Cerebellar cortex (tissue), 1 donor: ENCODE data around the gene PLPP1.

Source experiments
- DNase-seq: peaks from one replicate; pipeline ENCODE4 v3.0.0-alpha.2; 2015; ENCODE audit warnings: low spot score

PLPP1 gene

DNA sequence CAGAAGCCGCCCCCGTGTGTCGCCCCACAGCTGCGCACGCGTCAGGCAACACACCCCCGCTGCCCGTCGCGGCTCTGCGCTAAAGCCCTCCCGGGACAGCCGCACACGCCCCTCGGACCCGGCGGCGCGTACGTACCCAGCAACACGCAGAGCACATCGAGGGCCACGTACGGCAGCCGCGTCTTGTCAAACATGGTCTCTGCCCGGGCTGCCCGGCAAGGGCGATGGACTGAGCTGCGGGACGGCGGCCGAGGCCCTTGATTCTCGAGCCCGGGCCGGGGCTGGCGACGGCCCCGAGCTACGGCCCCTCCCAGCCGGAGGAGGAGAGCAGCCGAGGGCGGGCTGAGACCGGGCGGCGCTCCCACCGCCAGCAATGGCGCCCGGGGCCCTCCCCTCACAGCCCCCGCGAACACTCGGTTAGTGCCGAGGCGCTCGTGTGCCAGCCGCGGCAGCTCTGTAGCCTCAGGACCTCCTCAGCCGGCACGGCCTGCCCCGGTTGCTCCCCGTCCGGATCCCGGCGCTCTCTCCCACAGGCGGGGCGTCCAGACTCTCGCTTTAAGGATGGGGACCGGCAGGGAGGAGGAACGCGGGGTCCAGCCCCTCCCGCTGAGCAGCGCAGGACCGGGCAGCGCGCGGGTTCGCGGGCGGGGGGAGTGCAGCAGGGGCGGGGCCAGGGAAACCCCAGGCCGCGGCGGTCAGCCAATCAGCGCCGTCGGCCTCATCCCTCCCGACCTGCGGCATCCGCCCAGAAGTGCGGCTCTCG, at the start of gene PLPP1:
Gene PLPP1, minus strand, starts transcription at position 529 of the 763 bp plus-strand sequence. Its CDS starts 335 bp downstream, at position 194.
- peak; percentile 90 for DNase-seq

DNA sequence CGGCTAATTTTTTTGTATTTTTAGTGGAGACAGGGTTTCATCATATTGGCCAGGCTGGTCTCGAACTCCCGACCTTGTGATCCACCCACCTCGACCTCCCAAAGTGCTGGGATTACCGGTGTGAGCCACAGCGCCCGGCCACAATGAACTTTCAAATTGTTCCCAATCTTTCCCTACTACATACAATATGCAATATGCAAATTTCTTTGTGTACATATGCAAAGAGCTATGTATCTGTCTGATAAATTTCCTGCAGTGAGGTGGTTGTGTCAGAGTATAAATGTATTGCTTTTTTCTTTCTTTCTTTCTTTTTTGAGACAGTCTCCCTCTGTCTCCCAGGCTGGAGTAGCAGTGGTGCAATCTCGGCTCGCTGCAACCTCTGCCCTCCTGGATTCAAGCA, 48.8 kb upstream of the PLPP1 start:
- DNase-seq = no peak

DNA sequence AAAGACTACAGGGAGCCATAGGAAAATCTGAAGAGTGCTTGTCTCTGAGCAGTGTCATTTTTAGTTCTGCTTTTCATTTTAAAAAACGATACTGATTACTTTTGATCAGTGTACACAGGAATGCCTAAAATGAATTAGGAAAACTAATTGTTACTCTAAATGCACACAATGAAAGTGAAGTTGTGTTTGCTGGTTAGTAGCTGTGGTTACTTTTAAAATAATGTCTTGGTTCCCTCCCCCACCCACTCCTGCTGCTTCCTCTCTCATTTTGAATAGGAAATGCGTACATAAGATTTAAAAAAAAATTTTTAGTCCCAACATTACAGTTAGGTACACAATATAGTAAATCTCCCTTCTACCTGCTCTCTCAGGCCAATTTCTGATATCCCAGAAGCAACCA, 47.5 kb upstream of the PLPP1 start:
- no peak for DNase-seq

DNA sequence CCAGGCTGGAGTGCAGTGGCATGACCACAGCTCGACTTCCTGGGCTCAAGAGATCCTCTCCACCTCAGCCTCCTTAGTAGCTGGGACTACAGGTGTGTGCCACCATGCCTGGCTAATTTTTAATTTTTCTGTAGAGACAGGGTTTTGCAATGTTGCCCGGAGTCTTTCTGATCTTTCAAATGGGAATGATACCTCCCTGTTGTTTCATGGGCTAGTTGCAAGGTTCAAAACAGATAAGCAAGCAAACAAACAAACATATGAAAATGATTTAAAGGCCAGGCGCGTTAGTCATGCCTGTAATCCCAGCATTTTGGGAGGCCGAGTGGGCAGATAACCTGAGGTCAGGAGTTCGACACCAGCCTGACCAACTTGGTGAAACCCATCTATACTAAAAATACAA, 45.3 kb upstream of the PLPP1 start:
- DNase-seq = no peak

DNA sequence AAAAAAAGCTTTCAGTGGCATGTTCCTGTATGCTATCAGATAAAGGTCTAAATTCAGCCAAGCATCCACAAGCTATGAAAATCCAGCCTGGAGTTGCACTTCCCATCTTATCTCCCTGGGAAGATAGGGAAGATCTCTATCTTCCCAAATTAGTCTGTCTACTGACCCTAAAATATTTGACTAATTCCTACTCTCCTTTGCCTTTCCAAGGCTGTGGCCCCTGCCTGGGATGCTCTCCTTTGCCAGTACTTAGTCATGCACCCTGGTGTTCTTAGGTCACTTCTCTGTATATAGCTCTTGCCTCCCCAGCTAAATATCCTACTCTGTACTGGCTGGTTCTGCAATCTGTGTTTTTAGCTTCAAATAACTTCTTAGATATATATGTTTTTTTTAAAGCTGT, 44.0 kb upstream of the PLPP1 start:
- DNase-seq = no peak

DNA sequence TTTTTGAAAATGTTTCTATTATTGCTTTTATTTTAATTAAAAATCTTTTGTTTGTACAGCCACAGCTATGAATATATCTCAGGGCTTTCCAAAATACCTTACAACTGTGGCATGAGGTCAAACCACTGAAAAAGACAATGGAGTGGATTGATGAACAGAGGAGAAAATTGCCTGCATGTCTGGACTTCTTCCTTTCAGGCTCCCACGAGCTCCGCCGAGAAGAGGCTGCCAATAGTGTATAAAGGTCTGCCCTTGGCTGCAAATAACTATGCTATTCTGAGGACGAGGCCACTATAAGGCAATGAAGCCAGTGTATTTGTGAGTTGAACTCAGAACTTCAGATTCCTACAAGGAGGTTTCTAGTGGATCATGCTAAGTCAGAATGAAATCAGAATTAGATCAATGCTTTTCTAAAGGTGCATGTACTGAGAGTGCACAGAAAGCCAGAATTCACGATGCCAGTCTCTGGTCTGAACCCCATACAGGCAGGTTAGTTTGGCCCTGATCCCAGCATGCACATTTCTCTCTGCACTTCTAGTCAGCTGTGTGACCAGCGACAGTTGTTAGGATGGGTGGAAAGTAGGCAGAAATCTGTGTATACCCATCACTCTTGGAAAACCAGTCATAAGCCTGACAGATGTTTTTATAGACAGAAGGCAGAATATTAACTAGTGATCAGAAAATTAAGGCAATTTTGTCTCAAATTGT, 42.7 kb upstream of the PLPP1 start:
- DNase-seq = no peak

DNA sequence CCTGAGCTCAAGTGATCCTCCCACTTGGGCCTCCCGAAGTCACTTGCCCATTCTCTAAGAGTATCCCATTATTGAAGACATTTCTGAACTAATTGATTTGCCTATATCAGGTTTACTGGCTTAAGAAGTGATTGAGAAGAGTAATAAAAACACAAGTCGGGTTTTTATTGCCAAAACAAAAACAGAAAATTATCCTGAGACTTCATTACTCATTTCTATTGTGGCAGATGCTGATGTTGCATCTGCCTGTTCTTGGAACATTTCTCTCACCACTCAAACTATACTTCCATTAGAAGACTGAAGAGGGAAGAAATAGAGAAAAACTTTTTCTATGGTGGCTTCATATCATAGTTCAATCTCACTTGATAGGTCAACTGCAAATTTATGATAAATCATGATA, 41.9 kb upstream of the PLPP1 start:
- DNase-seq = no peak

DNA sequence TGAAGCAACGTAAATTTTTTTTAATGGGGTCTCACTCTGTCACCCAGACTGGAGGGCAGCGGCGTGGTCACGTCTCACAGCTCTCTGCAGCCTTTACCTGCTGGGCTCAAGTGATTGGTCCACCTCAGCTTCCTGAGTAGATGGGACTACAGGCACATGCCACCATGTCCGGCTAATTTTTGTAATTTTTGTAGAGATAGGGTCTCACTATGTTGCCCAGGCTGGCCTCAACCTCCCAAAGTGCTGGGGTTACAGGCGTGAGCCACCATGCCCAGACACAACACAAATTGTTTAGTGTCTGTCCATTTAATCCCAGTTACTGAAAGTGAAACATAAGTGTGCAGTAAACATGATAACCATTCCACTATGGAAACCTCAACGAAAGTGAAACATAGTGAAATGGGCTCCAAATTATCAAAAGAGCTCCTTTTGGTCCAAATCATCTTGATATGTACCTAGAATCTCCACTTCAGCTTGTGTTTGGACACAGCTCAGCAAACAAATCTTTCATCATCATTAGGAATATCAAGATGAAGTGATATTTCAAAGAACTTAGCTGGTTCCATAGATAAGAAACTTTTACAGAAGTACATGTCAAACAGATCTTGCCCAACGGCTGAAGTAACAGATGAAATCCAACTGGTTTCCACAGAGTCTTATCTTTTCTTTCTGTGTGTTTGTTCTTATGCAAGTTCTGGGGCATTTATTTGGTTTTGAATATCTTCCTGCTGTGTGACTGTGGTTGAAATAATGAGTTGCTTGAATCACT, 41.2 kb upstream of the PLPP1 start:
- DNase-seq = no peak

DNA sequence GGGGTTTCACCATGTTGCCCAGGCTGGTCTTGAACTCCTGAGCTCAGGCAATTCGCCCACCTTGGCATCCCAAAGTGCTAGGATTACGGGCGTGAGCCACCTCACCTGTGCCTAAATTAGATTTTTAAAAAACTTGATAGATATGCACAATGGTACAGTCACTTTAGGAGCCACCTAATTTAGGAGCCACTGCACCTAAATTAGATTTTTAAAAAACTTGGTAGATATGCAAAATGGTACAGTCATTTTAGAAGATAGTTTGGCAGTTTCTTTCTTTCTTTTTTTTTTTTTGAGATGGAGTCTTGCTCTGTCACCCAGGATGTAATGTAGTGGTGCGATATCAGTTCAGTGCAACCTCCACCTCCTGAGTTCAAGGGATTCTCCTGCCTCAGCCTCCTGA, 37.8 kb upstream of the PLPP1 start:
- DNase-seq = no peak

DNA sequence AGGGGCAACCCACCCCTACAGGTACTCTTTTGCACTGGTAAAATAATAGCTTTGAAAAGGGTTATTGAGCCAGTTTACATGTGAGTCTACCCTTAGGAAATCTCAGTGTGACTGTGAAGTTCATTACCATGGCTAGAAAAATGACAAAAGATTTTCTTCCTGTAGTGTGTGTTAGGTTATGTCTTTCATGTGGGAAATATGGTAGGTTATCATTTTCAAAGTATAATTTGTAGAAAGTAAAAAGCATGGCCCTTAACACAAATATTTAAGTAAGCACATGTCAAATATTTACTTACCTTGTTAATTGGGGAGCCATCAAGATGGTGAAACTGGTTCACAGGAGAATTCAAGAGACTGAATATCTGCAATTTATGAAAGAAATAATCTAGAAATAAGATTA, 37.3 kb upstream of the PLPP1 start:
- DNase-seq = no peak

DNA sequence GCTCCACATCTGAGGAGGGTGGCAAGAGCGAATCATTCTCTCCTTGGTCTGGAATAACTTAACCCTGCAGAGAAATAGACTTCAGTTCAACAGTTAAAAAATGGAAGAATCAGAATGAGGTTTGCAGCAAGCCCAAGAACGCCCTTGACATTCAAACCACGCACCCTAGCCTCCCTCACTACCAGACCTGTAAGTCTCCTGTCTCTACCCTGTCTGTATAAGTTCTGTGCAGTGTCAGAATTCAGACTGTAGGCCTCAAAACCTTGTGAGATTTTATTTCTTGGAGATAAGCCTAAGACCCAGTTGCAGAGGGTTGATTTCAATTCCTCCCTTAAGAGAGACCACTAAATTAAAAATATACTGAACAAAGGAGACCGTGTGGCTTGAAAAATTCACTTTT, 35.8 kb upstream of the PLPP1 start:
- no peak for DNase-seq

DNA sequence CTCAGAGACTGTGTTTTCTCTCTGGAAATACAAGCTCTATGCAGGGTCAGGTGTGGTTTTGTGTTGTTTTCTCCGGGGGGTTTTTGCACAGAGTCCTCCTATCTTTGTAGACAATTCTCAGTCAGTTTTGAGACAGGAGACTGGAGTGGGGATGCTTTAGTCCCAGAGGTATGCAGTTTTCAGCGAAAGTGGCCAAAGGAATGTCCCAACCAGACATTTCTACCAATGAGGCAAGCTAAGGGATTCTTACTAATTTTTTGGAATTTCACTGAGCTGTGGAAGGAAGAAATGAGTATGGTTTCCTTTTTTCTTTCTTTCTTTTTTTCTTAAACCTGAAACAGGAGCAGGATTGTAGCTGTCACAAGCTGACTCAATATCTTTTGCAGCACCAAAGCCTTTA, 35.3 kb upstream of the PLPP1 start:
- no peak for DNase-seq

DNA sequence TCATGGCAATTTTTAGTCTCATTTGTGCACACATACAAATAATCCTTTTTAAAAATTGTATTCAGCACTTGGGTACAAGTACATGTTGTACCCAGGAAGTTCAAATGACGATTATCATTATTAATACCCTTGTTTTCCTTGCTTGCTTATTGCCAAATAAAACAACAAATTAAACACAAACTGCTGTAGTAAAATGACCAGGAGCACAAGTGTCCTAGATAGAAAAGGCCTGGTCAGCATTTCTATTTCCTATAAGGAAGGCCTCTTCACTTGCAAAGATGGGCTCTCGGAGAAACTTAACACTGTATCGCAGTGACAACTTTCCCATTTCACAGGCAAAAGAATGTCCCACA, 34.7 kb upstream of the PLPP1 start:
- DNase-seq = no peak

DNA sequence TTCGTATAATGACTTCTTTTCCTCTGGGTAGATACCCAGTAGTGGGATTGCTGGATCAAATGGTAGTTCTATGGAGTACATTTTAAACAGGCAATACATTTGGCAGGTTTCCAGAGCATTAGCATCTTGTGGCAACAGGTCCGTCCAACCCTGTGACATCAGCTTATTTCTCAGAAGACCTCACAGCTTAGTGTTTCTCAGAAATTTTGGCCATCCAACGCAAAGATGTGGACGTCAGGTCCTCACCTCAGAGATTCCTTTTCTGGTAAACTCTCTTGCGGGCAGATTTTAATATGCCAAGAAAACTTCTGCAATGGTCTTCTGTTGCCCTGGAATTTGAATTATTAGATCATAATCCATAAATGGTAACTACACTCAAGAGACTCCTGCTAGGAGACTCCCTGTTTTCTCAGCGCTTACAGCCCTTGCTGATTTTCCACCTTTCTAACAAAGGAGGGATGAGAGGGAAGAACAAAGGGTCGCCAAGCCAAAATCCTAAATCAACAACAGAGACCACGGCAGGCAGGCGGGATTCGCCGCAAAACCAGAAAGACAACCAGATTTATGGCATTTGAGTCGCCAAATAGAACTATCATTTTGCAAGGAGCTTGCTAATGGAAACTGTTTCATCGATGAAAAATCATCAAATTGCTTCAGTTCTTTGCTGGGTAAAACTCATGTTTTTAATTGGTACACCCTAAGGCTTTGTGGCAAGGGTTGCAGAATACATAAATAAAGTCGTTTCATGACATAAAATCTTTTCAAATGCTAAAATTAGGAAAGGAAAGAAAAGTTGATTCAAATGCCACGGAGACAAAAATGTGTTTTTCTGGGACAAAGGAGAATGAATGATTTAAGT, 34.1 kb upstream of the PLPP1 start:
- no peak for DNase-seq

DNA sequence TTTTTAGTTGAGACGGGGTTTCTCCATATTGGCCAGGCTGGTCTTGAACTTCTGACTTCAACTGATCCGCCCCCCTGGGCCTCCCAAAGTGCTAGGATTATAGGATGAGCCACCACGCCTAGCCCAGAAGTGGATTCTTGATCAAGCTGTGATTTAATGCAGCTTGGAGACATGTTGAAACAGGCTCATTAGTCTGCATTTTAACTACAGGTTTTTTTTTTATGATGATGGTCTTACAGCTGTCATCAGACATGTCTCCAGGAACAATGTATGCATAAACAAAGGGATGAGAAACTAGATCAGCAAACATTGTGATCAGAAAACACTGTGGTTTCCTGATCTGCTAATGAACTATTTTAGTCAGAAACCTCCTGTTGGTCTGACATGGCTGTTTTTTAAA, 30.0 kb upstream of the PLPP1 start:
- no peak for DNase-seq

DNA sequence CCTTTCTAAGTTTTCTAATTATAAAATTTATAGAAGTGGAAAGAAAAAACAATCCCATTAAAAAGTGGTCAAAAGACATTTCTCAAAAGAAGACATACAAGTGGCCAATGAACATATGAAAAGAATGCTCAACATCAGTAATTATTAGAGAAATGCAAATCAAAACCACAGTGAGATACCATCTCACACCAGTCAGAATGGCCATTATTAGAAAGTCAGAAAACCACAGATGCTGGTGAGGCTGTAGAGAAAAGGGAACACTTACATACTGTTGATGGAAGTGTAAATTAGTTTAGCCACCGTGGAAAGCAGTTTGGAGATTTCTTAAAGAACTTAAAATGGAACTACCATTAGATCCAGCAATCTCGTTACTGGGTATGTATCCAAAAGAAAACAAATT, 23.7 kb upstream of the PLPP1 start:
- DNase-seq = no peak

DNA sequence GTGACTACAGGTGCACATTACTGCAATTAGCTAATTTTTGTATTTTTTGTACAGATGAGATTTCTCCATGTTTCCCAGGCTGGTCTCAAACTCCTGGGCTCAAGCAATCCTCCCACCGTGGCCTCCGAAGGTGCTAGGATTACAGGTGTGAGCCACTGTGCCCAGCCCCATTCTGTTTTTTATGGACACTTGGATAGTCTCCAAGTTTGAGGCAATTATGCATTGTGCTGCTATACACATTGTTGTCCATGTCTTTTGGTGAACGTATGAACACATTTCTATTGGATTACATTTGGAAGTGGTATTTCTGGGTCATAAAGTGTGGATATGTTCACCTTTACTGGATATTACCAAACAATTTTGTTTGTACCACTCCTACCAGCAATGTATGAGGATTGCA, 22.4 kb upstream of the PLPP1 start:
- DNase-seq = no peak

DNA sequence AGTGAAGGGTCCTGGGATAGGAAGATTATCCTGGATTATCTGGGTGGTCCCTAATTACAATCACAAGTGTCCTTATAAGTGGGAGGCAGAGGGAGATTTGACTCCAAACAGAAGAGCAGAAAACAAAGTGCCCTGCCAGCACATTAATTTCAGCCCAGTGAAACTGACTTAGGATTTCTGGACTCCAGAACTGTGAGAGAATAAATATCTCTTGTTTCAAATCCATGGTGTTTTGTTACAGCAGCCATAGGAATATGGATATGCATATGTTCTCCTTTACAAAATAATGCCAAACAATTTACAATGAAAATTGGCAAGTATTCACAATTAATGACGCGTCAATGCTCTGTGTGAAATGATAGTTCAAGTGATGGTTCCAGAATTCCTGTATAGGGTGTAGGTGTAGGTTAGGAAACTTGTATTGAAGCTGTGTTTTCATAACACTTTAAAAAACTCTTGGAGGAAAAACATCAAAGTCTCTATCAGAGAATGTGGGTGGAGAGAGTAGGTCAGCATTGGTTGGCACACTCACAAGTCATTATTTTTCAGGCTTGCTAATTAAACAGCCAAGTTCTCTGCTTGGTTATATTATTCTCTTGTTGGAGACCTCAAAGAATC, 19.9 kb upstream of the PLPP1 start:
- DNase-seq = peak; percentile 35

DNA sequence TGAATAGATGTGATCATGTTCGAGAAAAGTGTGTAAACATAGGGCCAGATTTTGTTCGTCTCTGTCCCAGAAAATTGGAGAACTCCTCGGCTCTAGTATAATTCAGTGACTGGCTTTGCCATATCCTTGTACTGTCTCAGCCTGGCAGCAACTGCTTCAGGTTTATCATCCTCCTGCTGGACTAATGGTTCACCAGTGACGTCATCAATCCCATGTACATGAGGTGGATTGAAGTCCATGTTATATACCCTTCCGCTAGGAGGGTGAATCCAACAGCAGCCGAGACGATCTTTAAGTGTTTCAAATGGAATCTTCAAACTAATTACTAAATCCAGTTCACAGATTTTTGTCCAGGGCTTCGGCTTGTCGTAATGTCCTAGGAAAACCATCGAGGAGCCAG, 17.1 kb upstream of the PLPP1 start:
- DNase-seq = no peak

DNA sequence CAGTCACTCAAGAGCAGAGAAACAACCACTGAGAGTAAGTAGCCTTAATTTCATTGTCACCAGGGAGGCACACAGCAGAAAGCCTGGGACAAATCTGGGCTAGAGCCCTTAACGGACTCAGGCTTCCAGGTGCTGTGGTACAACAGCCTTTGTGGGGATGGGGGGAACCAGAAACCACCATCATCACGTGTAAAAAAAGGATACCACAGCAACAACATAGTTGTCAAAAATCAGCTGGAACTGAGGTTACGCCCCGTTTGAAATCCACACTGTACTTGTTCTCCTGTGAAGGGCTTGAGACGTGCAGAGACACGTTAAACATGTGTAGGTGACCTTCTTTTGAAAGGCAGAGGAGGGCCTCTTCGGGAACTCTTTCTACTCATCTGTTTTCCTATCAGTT, 16.6 kb upstream of the PLPP1 start:
- DNase-seq = no peak

DNA sequence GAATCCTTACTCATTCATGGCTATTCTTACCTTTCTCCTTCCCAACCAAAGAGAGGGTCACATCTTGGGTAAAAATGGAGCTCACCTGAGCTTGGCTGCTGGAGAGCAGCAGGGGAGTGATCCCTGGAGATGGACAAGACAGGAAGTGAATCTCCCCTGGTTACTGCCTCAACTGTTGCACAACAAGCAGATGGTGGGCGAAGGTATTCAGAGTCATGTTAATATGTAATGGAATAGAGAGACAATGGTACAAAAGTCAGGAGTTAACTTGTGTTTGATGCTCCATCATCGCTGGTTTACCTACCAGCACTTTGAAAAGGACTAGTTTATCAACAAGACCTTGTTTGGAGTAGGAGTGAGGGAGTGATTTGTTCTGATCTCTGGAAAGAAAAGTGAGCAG, 13.0 kb upstream of the PLPP1 start:
- DNase-seq = no peak

DNA sequence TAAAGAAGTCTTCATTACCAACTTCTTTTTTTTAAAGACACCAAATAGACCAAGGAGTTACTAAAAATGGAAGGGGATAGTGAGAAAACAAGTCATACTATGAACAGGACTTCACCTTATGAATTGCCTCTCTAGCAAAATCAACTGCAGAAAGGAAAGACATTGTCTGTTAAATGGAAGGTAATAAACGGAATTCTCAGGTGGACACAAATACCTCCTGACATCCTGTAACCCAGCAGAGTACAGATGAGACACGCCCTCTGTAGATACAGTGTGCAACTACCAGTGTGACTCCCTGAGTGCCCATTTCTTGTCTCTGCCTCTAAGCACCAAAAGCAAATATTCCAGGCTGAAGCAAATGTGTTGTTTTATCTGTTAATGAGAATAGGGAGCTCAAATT, 12.2 kb upstream of the PLPP1 start:
- no peak for DNase-seq
